D721Med (cell line): ENCODE results near the gene FKBP10.

Experiments
- DNase-seq: peaks from one replicate; pipeline ENCODE4 v3.0.0; 2011; ENCODE audit warnings: low spot score; ENCODE audit not compliant: insufficient read length
- FAIRE-seq: peaks from 2 replicates; lab custom pipeline; 2011; peaks lifted over from hg19 to GRCh38; lab: Jason Lieb, UNC
- CTCF ChIP-seq: IDR thresholded peaks from 2 replicates; pipeline ENCODE4 v1.5.1; 2012; ENCODE audit warnings: mild to moderate bottlenecking, control low read depth; ENCODE audit not compliant: insufficient read depth; ENCODE audit errors: missing control alignments

Gene FKBP10

GRCh38 chr17:41812381-41813151, at the start of gene FKBP10:
Gene FKBP10, plus strand, starts transcription at chr17:41813004. Its CDS starts 31 bp downstream, at chr17:41813035.
- no peak for TF ChIP-seq CTCF
- FAIRE-seq, result no peak
- peak; percentile 50 for DNase-seq

- DNase-seq, result no peak
- TF ChIP-seq CTCF, result no peak
- FAIRE-seq, result no peak
These were observed 49.5 kb upstream of the FKBP10 start for GRCh38 chr17:41763327-41763726.

- FAIRE-seq, result no peak
- TF ChIP-seq CTCF, result no peak
- no peak for DNase-seq
These were observed 46.7 kb upstream of the FKBP10 start for GRCh38 chr17:41766135-41766534.

GRCh38 chr17:41767324-41768042, 45.3 kb upstream of the FKBP10 start:
- no peak for DNase-seq
- FAIRE-seq, result no peak
- no peak for TF ChIP-seq CTCF

GRCh38 chr17:41768682-41769288, 44.0 kb upstream of the FKBP10 start:
- DNase-seq, result no peak
- no peak for FAIRE-seq
- TF ChIP-seq CTCF, result no peak

GRCh38 chr17:41769346-41769862, 43.4 kb upstream of the FKBP10 start:
- no peak for TF ChIP-seq CTCF
- no peak for FAIRE-seq
- DNase-seq, result no peak
